PC-3 (cell line): ENCODE results near the gene PLK5.

ENCODE experiments used
- EZH2phosphoT487 ChIP-seq: fragments of 300-600 bp; sonication (generic); IDR thresholded peaks from 2 replicates; pipeline ENCODE4 v1.6.1; 2018; ENCODE audit warnings: mild to moderate bottlenecking, antibody characterized with exemption, low read length, borderline replicate concordance
- TF ChIP-seq, protein P1 (sequence below): fragments of 300-600 bp; sonication (generic); conservative IDR thresholded peaks from 2 replicates; pipeline ENCODE4 v1.5.1; 2017; ENCODE audit warnings: antibody characterized with exemption, low read depth, mild to moderate bottlenecking, low read length

DNA sequence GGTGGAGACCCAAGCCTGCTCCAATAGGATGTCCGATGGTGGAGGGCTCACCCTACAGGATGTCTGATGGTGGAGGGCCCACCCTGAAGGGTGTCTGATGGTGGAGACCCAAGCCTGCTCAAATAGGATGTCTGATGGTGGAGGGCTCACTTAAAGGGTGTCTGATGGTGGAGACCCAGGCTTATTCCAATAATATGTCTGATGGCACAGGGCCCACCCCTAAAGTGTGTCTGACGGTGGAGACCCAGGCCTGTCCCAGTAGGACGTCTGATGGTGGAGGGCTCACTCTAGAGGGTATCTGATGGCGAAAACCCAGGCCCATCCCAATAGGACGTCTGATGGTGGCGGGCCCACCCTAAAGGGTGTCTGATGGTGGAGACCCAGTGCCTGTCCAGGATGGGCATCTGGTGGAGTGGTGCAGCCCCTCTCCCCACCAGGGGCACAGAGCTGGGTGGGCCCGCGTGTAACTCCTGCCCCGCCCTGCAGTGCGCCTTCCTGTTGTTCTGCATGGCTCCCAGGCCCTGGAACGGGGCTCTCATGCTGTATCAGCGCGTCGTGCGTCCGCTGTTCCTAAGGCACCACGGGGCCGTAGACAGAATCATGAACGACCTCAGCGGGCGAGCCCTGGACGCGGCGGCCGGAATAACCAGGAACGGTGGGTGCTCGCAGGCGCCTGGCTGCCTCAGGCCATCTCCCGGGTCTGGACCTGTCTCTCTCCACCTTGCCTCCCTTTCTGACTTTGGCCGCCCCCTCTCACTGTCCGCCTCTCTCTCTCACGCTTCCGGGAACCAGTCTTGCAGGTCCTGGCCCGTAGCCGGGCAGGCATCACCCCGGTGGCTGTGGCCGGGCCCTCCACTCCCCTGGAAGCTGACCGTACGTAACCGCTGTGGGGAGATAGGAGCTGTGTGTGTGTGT lies 27.8 kb upstream of the PLK5 start:
- TF ChIP-seq EZH2phosphoT487: no peak
- TF ChIP-seq, protein P1, sequence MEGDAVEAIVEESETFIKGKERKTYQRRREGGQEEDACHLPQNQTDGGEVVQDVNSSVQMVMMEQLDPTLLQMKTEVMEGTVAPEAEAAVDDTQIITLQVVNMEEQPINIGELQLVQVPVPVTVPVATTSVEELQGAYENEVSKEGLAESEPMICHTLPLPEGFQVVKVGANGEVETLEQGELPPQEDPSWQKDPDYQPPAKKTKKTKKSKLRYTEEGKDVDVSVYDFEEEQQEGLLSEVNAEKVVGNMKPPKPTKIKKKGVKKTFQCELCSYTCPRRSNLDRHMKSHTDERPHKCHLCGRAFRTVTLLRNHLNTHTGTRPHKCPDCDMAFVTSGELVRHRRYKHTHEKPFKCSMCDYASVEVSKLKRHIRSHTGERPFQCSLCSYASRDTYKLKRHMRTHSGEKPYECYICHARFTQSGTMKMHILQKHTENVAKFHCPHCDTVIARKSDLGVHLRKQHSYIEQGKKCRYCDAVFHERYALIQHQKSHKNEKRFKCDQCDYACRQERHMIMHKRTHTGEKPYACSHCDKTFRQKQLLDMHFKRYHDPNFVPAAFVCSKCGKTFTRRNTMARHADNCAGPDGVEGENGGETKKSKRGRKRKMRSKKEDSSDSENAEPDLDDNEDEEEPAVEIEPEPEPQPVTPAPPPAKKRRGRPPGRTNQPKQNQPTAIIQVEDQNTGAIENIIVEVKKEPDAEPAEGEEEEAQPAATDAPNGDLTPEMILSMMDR: no peak
